GM13976 (cell line): ENCODE data around the gene KRT39.

Source experiments
- DNase-seq: peaks from one replicate; pipeline ENCODE4 v3.0.0; 2012; ENCODE audit warnings: low spot score
- CTCF ChIP-seq: IDR thresholded peaks from 2 replicates; pipeline ENCODE4 v1.5.1; 2012; ENCODE audit warnings: borderline replicate concordance, mild to moderate bottlenecking; ENCODE audit not compliant: insufficient read depth; ENCODE audit errors: extremely low read depth, missing control alignments, control extremely low read depth
- in situ Hi-C: fragments of 300-500 bp; cut with MboI; formaldehyde crosslinking; loops from one replicate; pipeline ENCODE4 v1.12.0; 2022; ENCODE audit warnings: low sequenced_read_pairs, mixed read lengths, inconsistent platforms; ENCODE audit not compliant: unreplicated experiment

Gene KRT39

GRCh38 chr17:40966848-40967247, at the start of gene KRT39:
TSS of gene KRT39 (minus strand) at chr17:40966948. CDS start at chr17:40966856, 92 bp downstream.
- in situ Hi-C loops, result no loop called here
- no peak for TF ChIP-seq CTCF
- no peak for DNase-seq

- TF ChIP-seq CTCF, result no peak
- DNase-seq, result no peak
- in situ Hi-C loops, result no loop called here
These were observed 48.7 kb upstream of the KRT39 start for GRCh38 chr17:41015454-41015853.

GRCh38 chr17:41013606-41014005, 46.9 kb upstream of the KRT39 start:
- in situ Hi-C loops, result no loop called here
- DNase-seq, result no peak
- TF ChIP-seq CTCF, result no peak

GRCh38 chr17:41013181-41013580, 46.4 kb upstream of the KRT39 start:
- in situ Hi-C loops, result no loop called here
- no peak for DNase-seq
- no peak for TF ChIP-seq CTCF

- in situ Hi-C loops, result no loop called here
- no peak for TF ChIP-seq CTCF
- no peak for DNase-seq
These were observed 45.8 kb upstream of the KRT39 start for GRCh38 chr17:41012326-41013120.

GRCh38 chr17:41010441-41010840, 43.7 kb upstream of the KRT39 start:
- TF ChIP-seq CTCF, result no peak
- in situ Hi-C loops, result no loop called here
- no peak for DNase-seq
